Keratinocyte (primary cell): Measurements from ENCODE around the gene MATK. TPM values are rescaled to one million over a fixed set of nuclear protein-coding genes. Genes with fewer than 3 reads are reported as not detected.

Source experiments
- DNase-seq: peaks from one replicate; pipeline ENCODE4 v3.0.0-alpha.2; 2011; ENCODE audit warnings: low read depth, missing footprints, low spot score
- FAIRE-seq: peaks from 2 replicates; lab custom pipeline; 2011; peaks lifted over from hg19 to GRCh38; lab: Jason Lieb, UNC
- H2AFZ ChIP-seq: 2 replicates; pipeline ENCODE4 v1.6.0; 2012; ENCODE audit warnings: low read length, control low read depth, inconsistent platforms; ENCODE audit not compliant: control insufficient read depth
- H3K27ac ChIP-seq: 2 replicates; pipeline ENCODE4 v1.5.1; 2011; ENCODE audit warnings: low read length; ENCODE audit not compliant: control insufficient read depth, insufficient read depth
- H3K27me3 ChIP-seq: 3 replicates; pipeline ENCODE4 v1.6.0; 2011; ENCODE audit warnings: low read length; ENCODE audit not compliant: control insufficient read depth, insufficient read depth; ENCODE audit errors: extremely low read depth
- H3K36me3 ChIP-seq, 2 experiments: 2 replicates in 1 of 2; 3 replicates in 1 of 2; pipeline ENCODE4 v1.5.1; 2011; ENCODE audit warnings: low read length in 2 of 2, mild to moderate bottlenecking in 1 of 2; ENCODE audit not compliant: control insufficient read depth in 2 of 2, insufficient read depth in 2 of 2; ENCODE audit errors: extremely low read depth in 1 of 2
- H3K4me1 ChIP-seq: 3 replicates; pipeline ENCODE4 v1.5.1; 2011; ENCODE audit warnings: low read length; ENCODE audit not compliant: control insufficient read depth, insufficient read depth; ENCODE audit errors: extremely low read depth
- H3K4me2 ChIP-seq: 3 replicates; pipeline ENCODE4 v1.6.0; 2011; ENCODE audit warnings: low read depth, low read length; ENCODE audit not compliant: control insufficient read depth, insufficient read depth; ENCODE audit errors: extremely low read depth
- H3K4me3 ChIP-seq, 3 experiments: fragments of 200-600 bp in 1 of 3; sonication (generic) in 1 of 3; 2 replicates in 2 of 3; 3 replicates in 1 of 3; pipeline ENCODE4 v1.5.1; 2011 to 2016; ENCODE audit warnings: low read length in 3 of 3, mild to moderate bottlenecking in 3 of 3, control low read depth in 2 of 3, inconsistent platforms in 1 of 3, low read depth in 1 of 3, mixed read lengths in 1 of 3, mixed run types in 1 of 3, moderate library complexity in 1 of 3; ENCODE audit not compliant: control insufficient read depth in 2 of 3, insufficient read depth in 2 of 3; ENCODE audit errors: extremely low read depth in 1 of 3
- H3K79me2 ChIP-seq: 2 replicates; pipeline ENCODE4 v1.6.0; 2012; ENCODE audit warnings: low read length; ENCODE audit not compliant: control insufficient read depth, insufficient read depth
- H3K9ac ChIP-seq: 3 replicates; pipeline ENCODE4 v1.6.0; 2011; ENCODE audit warnings: low read length; ENCODE audit not compliant: control insufficient read depth, insufficient read depth; ENCODE audit errors: extremely low read depth
- H3K9me1 ChIP-seq: 3 replicates; pipeline ENCODE4 v1.6.0; 2011; ENCODE audit warnings: low read length; ENCODE audit not compliant: control insufficient read depth, insufficient read depth; ENCODE audit errors: extremely low read depth
- H3K9me3 ChIP-seq: 2 replicates; pipeline ENCODE4 v1.5.1; 2012; ENCODE audit warnings: low read depth, low read length; ENCODE audit not compliant: control insufficient read depth
- H4K20me1 ChIP-seq: 3 replicates; pipeline ENCODE4 v1.6.0; 2011; ENCODE audit warnings: low read length; ENCODE audit not compliant: control insufficient read depth, insufficient read depth; ENCODE audit errors: extremely low read depth
- EZH2 ChIP-seq: IDR thresholded peaks from one replicate; pipeline ENCODE4 v1.6.1; 2012; ENCODE audit warnings: inconsistent platforms, mild to moderate bottlenecking, low read length, moderate library complexity
- dilution Hi-C: fragments of 300-500 bp; cut with MboI; formaldehyde crosslinking; loops from one replicate; pipeline ENCODE4 v1.7.0; 2020; ENCODE audit warnings: low sequenced_read_pairs; ENCODE audit not compliant: extremely low pct_ligation_motif_present
- polyA plus RNA-seq, 5 experiments: library from polyadenylated mRNA; depleted of rRNA in 3 of 5; stranded (reverse) in 3 of 5; stranded (forward) in 1 of 5; unstranded in 1 of 5; fragments of >200 nt; gene quantifications; 1 replicate in 1 of 5; 2 replicates in 3 of 5; 3 replicates in 1 of 5; pipeline versions ENCODE4 v1.2.1 to v1.2.3, GENCODE V29; 2011 to 2012; ENCODE audit warnings: missing spikeins in 2 of 5, low read depth in 1 of 5, low replicate concordance in 1 of 5
- TF ChIP-seq, protein P1 (sequence below), 3 experiments: IDR thresholded peaks in 1 of 3; conservative IDR thresholded peaks in 1 of 3; optimal IDR thresholded peaks in 1 of 3; 2 replicates in 2 of 3; 3 replicates in 1 of 3; pipeline versions ENCODE3 to v1.5.1; 2011; ENCODE audit warnings: low read length in 3 of 3, mild to moderate bottlenecking in 3 of 3, moderate library complexity in 2 of 3, control low read depth in 1 of 3, inconsistent platforms in 1 of 3; ENCODE audit not compliant: insufficient read depth in 2 of 3; ENCODE audit errors: extremely low read depth in 1 of 3

Gene MATK
- polyA plus RNA-seq, 1 donor (not counting 4 experiments of a cell fraction or from before 2014, with no cell fraction given) = 0.16 TPM

DNA sequence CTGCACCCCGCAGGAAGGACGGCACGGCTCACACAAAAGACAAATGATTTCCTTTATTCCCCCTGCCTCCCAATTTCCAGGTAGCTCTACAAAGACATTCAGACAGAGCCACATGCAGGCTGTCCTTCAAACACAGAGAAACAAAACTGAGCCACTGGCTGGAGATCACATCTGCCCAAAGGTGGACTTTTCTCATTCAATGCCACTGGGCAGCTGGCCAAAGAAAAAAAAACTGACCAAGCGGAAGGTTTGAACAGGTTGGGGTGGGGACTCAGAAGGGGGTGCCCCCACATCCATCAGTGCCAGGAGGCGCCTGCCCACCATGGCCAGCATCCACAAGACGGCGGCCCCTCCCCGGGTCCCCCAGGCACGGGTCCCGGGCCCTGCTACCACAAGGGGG is 17.8 kb upstream of the MATK start:
- H3K9me1 ChIP-seq = no peaks in the 10 kb centered on the region
- H4K20me1 ChIP-seq = no peaks in the 10 kb centered on the region
- peaks cover 4% of the 10 kb centered on the region for H3K9me3 ChIP-seq
- no peak overlapping the region for H3K27ac ChIP-seq
- no peak for DNase-seq
- FAIRE-seq = no peak
- no peaks in the 10 kb centered on the region for H3K79me2 ChIP-seq
- dilution Hi-C loops = no loop called here
- no peak overlapping the region for H3K4me3 ChIP-seq
- peaks cover 2% of the 10 kb centered on the region for H3K4me1 ChIP-seq
- TF ChIP-seq, protein P1, sequence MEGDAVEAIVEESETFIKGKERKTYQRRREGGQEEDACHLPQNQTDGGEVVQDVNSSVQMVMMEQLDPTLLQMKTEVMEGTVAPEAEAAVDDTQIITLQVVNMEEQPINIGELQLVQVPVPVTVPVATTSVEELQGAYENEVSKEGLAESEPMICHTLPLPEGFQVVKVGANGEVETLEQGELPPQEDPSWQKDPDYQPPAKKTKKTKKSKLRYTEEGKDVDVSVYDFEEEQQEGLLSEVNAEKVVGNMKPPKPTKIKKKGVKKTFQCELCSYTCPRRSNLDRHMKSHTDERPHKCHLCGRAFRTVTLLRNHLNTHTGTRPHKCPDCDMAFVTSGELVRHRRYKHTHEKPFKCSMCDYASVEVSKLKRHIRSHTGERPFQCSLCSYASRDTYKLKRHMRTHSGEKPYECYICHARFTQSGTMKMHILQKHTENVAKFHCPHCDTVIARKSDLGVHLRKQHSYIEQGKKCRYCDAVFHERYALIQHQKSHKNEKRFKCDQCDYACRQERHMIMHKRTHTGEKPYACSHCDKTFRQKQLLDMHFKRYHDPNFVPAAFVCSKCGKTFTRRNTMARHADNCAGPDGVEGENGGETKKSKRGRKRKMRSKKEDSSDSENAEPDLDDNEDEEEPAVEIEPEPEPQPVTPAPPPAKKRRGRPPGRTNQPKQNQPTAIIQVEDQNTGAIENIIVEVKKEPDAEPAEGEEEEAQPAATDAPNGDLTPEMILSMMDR (optimal IDR thresholded peaks at IDR 0.05 in 1 of 3, IDR thresholded peaks at IDR 0.05 in 1 of 3, conservative IDR thresholded peaks at IDR 0.05 in 1 of 3; ENCODE audit: extremely low read depth in 1 of 3, insufficient read depth in 2 of 3, low read length in 3 of 3) = no peak
- TF ChIP-seq EZH2 = no peak
- no peak overlapping the region for H3K9ac ChIP-seq
- H3K36me3 ChIP-seq = no peaks in the 10 kb centered on the region
- no peak overlapping the region for H3K4me2 ChIP-seq
- H3K27me3 ChIP-seq = peaks cover 30% of the 10 kb centered on the region
- no peak overlapping the region for H2AFZ ChIP-seq

DNA sequence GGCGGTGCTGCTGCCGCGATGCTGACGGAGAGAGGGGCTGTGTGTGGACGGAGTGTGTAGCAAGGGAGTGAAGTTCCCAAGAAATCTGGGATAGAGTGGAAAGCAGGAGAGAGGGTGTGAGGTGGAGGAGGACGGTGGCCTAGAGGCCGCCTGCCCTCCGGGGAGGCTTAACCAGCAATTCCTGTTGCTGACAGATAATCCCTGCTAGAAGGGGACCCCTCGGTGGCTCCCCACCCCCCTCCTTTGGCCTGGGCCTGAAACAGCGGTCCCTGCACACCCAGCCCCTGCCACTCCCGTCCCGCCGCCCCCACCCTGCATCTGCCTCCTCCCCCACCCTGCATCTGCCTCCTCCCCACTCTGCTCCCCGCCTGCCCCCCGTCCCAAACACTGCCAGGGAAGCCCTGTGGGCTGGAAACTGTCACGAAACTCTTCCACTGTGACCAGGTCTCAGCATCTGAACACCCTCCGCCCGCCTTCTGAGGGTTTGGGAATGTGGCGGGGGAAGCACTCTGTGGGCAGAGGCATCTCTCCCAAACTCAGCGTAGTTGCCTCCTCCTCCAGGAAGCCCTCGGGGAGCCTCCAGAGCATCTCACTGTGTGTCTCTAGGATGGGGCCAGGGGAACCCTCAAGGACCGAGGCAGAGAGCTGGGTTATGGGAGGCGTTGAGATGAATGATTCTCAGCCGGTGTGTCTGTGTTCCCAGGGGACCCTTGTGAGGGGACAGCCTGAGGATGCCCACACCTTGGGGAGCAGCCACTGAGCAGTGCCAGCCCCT is 17.1 kb upstream of the MATK start:
- Histone ChIP-seq H3K79me2 (no peaks in the 10 kb centered on the region), H3K9ac (no peak overlapping the region), H3K4me2 (no peak overlapping the region), H3K9me3 (peaks cover 4% of the 10 kb centered on the region), H4K20me1 (no peaks in the 10 kb centered on the region), H3K36me3 (no peaks in the 10 kb centered on the region), H3K4me1 (peaks cover 2% of the 10 kb centered on the region), H3K27me3 (peaks cover 30% of the 10 kb centered on the region), H3K27ac (no peak overlapping the region), H2AFZ (no peak overlapping the region), H3K9me1 (no peaks in the 10 kb centered on the region), H3K4me3 (no peak overlapping the region)
- TF ChIP-seq, protein P1 (optimal IDR thresholded peaks at IDR 0.05 in 1 of 3, IDR thresholded peaks at IDR 0.05 in 1 of 3, conservative IDR thresholded peaks at IDR 0.05 in 1 of 3; ENCODE audit: extremely low read depth in 1 of 3, insufficient read depth in 2 of 3, low read length in 3 of 3) = no peak
- no peak for TF ChIP-seq EZH2
- FAIRE-seq (no peak), DNase-seq (no peak)
- dilution Hi-C loops = no loop called here
